ENCODE results near the gene LHX4.

DNA sequence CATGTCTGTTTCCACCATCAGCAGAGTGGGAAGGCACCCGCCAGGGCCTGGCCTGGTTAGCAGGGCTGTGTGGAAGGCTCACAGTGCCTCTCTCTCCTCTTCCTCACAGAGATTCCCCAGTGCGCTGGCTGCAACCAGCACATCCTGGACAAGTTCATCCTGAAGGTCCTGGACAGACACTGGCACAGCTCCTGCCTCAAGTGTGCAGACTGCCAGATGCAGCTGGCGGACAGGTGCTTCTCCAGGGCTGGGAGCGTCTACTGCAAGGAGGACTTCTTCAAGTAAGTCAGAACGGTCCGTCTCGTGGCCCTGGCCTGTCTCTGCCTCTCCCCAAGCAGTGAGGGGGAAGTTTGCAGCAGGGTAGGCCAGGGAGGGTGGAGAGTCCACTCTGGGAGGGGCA, 18.1 kb downstream of the LHX4 start:
- TF ChIP-seq, protein P1, sequence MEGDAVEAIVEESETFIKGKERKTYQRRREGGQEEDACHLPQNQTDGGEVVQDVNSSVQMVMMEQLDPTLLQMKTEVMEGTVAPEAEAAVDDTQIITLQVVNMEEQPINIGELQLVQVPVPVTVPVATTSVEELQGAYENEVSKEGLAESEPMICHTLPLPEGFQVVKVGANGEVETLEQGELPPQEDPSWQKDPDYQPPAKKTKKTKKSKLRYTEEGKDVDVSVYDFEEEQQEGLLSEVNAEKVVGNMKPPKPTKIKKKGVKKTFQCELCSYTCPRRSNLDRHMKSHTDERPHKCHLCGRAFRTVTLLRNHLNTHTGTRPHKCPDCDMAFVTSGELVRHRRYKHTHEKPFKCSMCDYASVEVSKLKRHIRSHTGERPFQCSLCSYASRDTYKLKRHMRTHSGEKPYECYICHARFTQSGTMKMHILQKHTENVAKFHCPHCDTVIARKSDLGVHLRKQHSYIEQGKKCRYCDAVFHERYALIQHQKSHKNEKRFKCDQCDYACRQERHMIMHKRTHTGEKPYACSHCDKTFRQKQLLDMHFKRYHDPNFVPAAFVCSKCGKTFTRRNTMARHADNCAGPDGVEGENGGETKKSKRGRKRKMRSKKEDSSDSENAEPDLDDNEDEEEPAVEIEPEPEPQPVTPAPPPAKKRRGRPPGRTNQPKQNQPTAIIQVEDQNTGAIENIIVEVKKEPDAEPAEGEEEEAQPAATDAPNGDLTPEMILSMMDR (IDR thresholded peaks at IDR 0.05): no peak
- TF ChIP-seq POLR2A (IDR thresholded peaks at IDR 0.05) (no peak), EP300 (IDR thresholded peaks at IDR 0.05) (no peak)

All from tibial nerve (tissue), 4 donors.